Activated CD4-positive, alpha-beta T cell treated with anti-CD3 and anti-CD28 coated beads for 1 hour (primary cell): ENCODE data around the gene POLA1.
"Not testable (repeated sequence)": the region's sequence is repeated elsewhere in the genome, so short reads cannot be mapped to it uniquely, and the experiment has no call there.

ENCODE experiments used
- DNase-seq: peaks from one replicate; pipeline ENCODE4 v3.0.0-alpha.2; 2020

Gene POLA1

GRCh38 chrX:24799078-24799477 is 105.4 kb downstream of the POLA1 start:
- no peak for DNase-seq

GRCh38 chrX:24799565-24799964 is 105.8 kb downstream of the POLA1 start:
- DNase-seq: no peak

GRCh38 chrX:24805201-24805600 is 111.5 kb downstream of the POLA1 start:
- DNase-seq: no peak

- not testable (repeated sequence) for DNase-seq
These were observed 126.1 kb downstream of the POLA1 start for GRCh38 chrX:24819807-24820206.

- DNase-seq: no peak
These were observed 134.4 kb downstream of the POLA1 start for GRCh38 chrX:24828147-24828546.

GRCh38 chrX:24828600-24828999 is 134.9 kb downstream of the POLA1 start:
- DNase-seq: no peak

GRCh38 chrX:24833695-24834094 is 140.0 kb downstream of the POLA1 start:
- no peak for DNase-seq

GRCh38 chrX:24837966-24838365 is 144.2 kb downstream of the POLA1 start:
- no peak for DNase-seq

GRCh38 chrX:24838629-24839028 is 144.9 kb downstream of the POLA1 start:
- no peak for DNase-seq

- DNase-seq: no peak
These were observed 145.6 kb downstream of the POLA1 start for GRCh38 chrX:24839331-24839730.

GRCh38 chrX:24842486-24842885 is 148.8 kb downstream of the POLA1 start:
- DNase-seq: no peak

- DNase-seq: no peak
These were observed 152.9 kb downstream of the POLA1 start for GRCh38 chrX:24846550-24847150.

GRCh38 chrX:24851289-24851688 is 157.6 kb downstream of the POLA1 start:
- no peak for DNase-seq

- no peak for DNase-seq
These were observed 158.1 kb downstream of the POLA1 start for GRCh38 chrX:24851780-24852179.

- DNase-seq: no peak
These were observed 164.5 kb downstream of the POLA1 start for GRCh38 chrX:24858004-24858746.

GRCh38 chrX:24859211-24859841 is 165.6 kb downstream of the POLA1 start:
- DNase-seq: no peak

- no peak for DNase-seq
These were observed 166.4 kb downstream of the POLA1 start for GRCh38 chrX:24860140-24860539.

- DNase-seq: no peak
These were observed 168.6 kb downstream of the POLA1 start for GRCh38 chrX:24862343-24862742.

- not testable (repeated sequence) for DNase-seq
These were observed 170.1 kb downstream of the POLA1 start for GRCh38 chrX:24863779-24864178.

GRCh38 chrX:24870143-24870542 is 176.4 kb downstream of the POLA1 start:
- no peak for DNase-seq

GRCh38 chrX:24874604-24875247 is 181.0 kb downstream of the POLA1 start:
- DNase-seq: no peak

GRCh38 chrX:24876530-24877287 is 183.0 kb downstream of the POLA1 start:
- DNase-seq: no peak

- DNase-seq: no peak
These were observed 183.6 kb downstream of the POLA1 start for GRCh38 chrX:24877288-24877664.
